ENCODE measurements around the gene PLAAT5. TPM values are rescaled to one million over a fixed set of nuclear protein-coding genes. Genes with fewer than 3 reads are reported as not detected.

PLAAT5 gene
- total and polyA plus RNA-seq, 9 donors, result 1.5 to 35.0 (median 3.8) TPM

DNA sequence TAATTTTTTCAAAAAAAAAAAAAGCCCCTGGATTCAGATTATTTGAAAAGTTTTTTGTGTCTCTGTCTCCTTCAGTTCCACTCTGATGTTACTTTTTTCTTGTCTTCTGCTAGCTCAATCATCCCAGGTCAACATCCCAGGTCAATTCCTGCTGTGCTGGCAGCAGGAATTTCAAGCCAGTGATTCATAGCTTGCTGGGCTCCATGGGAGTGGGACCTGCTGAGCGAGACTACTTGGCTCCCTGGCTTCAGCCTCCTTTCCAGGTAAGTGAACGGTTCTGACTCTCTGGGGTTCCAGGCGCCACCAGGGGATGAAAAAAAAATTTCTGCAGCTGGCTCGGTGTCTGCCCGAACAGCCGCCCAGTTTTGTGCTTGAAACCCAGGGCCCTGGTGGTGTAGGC lies 31.4 kb downstream of the PLAAT5 start:
- TF ChIP-seq, protein P1, sequence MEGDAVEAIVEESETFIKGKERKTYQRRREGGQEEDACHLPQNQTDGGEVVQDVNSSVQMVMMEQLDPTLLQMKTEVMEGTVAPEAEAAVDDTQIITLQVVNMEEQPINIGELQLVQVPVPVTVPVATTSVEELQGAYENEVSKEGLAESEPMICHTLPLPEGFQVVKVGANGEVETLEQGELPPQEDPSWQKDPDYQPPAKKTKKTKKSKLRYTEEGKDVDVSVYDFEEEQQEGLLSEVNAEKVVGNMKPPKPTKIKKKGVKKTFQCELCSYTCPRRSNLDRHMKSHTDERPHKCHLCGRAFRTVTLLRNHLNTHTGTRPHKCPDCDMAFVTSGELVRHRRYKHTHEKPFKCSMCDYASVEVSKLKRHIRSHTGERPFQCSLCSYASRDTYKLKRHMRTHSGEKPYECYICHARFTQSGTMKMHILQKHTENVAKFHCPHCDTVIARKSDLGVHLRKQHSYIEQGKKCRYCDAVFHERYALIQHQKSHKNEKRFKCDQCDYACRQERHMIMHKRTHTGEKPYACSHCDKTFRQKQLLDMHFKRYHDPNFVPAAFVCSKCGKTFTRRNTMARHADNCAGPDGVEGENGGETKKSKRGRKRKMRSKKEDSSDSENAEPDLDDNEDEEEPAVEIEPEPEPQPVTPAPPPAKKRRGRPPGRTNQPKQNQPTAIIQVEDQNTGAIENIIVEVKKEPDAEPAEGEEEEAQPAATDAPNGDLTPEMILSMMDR (IDR thresholded peaks at IDR 0.05), result no peak
- TF ChIP-seq POLR2A (IDR thresholded peaks at IDR 0.05) (no peak), EP300 (IDR thresholded peaks at IDR 0.05) (no peak)
- Histone ChIP-seq H3K9me3 (no peaks in the 10 kb centered on the region), H3K27me3 (no peaks in the 10 kb centered on the region), H3K27ac (no peak overlapping the region), H3K36me3 (no peaks in the 10 kb centered on the region), H3K4me1 (ENCODE audit: insufficient read depth) (no peaks in the 10 kb centered on the region), H3K4me3 (no peak overlapping the region)
- no peak for DNase-seq
- intact Hi-C loops (cut with DNase I), result no loop called here
- 81 to 85% (median 81%) methylated on average over 6 of the region's 6 CpGs for WGBS, 3 donors

DNA sequence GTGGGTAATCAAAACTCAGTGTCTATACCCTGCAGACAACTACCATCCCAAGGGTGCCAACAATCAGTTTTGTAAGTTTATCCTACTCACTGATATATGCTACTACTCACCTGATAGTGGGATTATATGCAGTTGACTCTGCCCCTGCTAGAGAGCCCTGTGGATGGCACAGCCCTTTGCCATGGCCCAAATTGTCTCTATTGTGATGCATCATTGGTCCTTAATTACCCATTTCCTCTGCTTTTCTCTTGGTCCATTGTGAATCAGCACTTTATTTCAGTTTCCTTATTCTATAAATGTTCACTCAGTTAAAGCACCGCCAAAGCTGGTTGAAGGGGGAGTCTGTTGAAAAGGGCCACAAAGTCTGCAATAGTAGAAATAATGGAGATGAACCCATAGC lies 42.3 kb downstream of the PLAAT5 start:
- TF ChIP-seq, protein P1 (IDR thresholded peaks at IDR 0.05), result no peak
- TF ChIP-seq POLR2A (IDR thresholded peaks at IDR 0.05), result no peak
- no peaks in the 10 kb centered on the region for H3K36me3 ChIP-seq
- no peak for DNase-seq
- 39 to 79% (median 69%) methylated on average over 1 of the region's 1 CpG for WGBS, 3 donors
- no peaks in the 10 kb centered on the region for H3K27me3 ChIP-seq
- no peak overlapping the region for H3K4me3 ChIP-seq
- H3K9me3 ChIP-seq, result no peaks in the 10 kb centered on the region
- no peaks in the 10 kb centered on the region for H3K4me1 ChIP-seq (ENCODE audit: insufficient read depth)
- intact Hi-C loops (cut with DNase I), result no loop called here
- H3K27ac ChIP-seq, result no peak overlapping the region

DNA sequence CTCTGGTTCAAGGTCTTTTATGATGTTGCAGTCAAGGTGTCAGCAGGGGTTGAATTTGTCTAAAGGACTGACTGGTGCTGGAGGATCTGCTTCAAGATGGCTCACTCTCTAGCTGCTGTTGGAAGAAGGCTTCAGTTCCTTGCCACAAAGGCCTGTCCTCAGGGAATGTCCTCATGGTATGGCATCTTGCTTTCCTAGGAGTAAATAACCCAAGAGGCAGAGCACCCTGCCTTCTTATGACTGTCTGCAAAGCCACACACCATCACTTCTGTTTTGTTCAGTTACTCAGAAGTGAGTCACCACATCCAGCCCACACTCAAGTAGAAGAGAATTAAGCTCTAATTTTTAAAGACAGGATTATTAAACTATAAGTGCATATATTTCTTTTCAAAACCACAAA lies 45.2 kb downstream of the PLAAT5 start:
- Histone ChIP-seq H3K9me3 (no peaks in the 10 kb centered on the region), H3K27me3 (no peaks in the 10 kb centered on the region), H3K36me3 (no peaks in the 10 kb centered on the region), H3K4me1 (ENCODE audit: insufficient read depth) (no peaks in the 10 kb centered on the region), H3K27ac (no peak overlapping the region), H3K4me3 (no peak overlapping the region)
- DNase-seq, result no peak
- intact Hi-C loops (cut with DNase I), result no loop called here
- no peak for TF ChIP-seq EP300 (IDR thresholded peaks at IDR 0.05)
- no peak for TF ChIP-seq POLR2A (IDR thresholded peaks at IDR 0.05)
- TF ChIP-seq, protein P1 (IDR thresholded peaks at IDR 0.05), result no peak

DNA sequence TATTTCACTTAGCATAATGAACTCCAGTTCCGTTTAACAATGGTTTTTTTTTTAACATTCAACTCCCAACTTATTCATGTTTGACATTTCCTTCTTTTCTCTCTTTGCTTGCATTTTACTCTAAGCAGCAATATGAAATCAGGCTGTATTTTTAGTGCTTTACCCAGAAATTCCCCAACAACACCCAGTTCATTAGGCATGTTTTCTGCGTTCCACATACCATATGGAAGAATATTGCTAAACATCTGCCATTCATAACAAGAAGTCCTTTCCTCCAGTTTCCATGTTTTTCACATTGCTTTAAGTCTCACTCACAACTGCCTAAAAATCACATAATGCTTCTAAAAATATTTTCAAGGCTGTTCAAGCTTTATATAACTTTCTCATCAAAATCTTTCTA lies 45.8 kb downstream of the PLAAT5 start:
- DNase-seq, result no peak
- 23 to 51% (median 27%) methylated on average over 2 of the region's 2 CpGs for WGBS, 3 donors
- Histone ChIP-seq H3K27me3 (no peaks in the 10 kb centered on the region), H3K9me3 (no peaks in the 10 kb centered on the region), H3K4me3 (no peak overlapping the region), H3K36me3 (no peaks in the 10 kb centered on the region), H3K27ac (no peak overlapping the region), H3K4me1 (ENCODE audit: insufficient read depth) (no peaks in the 10 kb centered on the region)
- TF ChIP-seq, protein P1 (IDR thresholded peaks at IDR 0.05), result no peak
- no peak for TF ChIP-seq EP300 (IDR thresholded peaks at IDR 0.05)
- TF ChIP-seq POLR2A (IDR thresholded peaks at IDR 0.05), result no peak
- intact Hi-C loops (cut with DNase I), result no loop called here

DNA sequence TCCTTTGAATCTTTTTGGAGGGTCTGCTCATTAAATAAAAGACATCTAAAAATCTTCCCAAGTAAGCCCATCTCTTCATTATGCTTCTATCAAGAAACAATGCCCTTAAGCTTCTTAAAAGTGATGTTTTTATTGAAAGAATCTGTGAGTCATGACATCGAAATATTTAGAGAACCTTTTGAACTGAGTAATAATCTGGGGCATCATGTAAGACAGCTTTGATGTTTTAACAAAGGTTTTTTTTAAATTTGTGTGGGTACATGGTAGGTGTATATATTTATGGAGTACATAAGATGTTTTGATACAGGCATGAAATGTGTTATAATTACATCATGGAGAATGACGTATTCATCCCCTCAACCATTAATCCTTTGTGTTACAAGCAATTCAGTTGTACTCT lies 46.8 kb downstream of the PLAAT5 start:
- no peak for DNase-seq
- Histone ChIP-seq H3K4me1 (ENCODE audit: insufficient read depth) (no peaks in the 10 kb centered on the region), H3K36me3 (no peaks in the 10 kb centered on the region), H3K27ac (no peak overlapping the region), H3K4me3 (no peak overlapping the region), H3K9me3 (no peaks in the 10 kb centered on the region), H3K27me3 (no peaks in the 10 kb centered on the region)
- no peak for TF ChIP-seq POLR2A (IDR thresholded peaks at IDR 0.05)
- no peak for TF ChIP-seq EP300 (IDR thresholded peaks at IDR 0.05)
- TF ChIP-seq, protein P1 (IDR thresholded peaks at IDR 0.05), result no peak
- WGBS, 3 donors, result 80 to 86% (median 83%) methylated on average over 2 of the region's 2 CpGs
- intact Hi-C loops (cut with DNase I), result no loop called here
